Stomach smooth muscle (tissue), 2 donors: ENCODE data around the gene ZSCAN10.
A peak's percentile ranks its signal among the peaks of the same experiment; 100 is the strongest.
"Not testable (repeated sequence)": the region's sequence is repeated elsewhere in the genome, so short reads cannot be mapped to it uniquely, and the experiment has no call there.

Source experiments
- H3K27ac ChIP-seq: one replicate; pipeline ENCODE4 v1.7.0; 2013; ENCODE audit warnings: mild to moderate bottlenecking, low read length, inconsistent platforms
- H3K27me3 ChIP-seq, 2 donors: one replicate each; pipeline ENCODE4 v1.7.0; 2013; ENCODE audit warnings: low read length in 2 of 2; ENCODE audit not compliant: insufficient read depth in 2 of 2, control insufficient read depth in 1 of 2
- H3K36me3 ChIP-seq, 2 donors: one replicate each; pipeline ENCODE4 v1.7.0; 2013; ENCODE audit warnings: low read length in 2 of 2; ENCODE audit not compliant: control insufficient read depth in 2 of 2, insufficient read depth in 2 of 2
- H3K4me1 ChIP-seq: one replicate; pipeline ENCODE4 v1.7.0; 2013; ENCODE audit warnings: low read length; ENCODE audit not compliant: control insufficient read depth, insufficient read depth
- H3K4me3 ChIP-seq, 2 donors: one replicate each; pipeline ENCODE4 v1.7.0; 2013; ENCODE audit warnings: low read length in 2 of 2
- H3K9ac ChIP-seq, 2 donors: one replicate each; pipeline ENCODE4 v1.7.0; 2013; ENCODE audit warnings: low read length in 2 of 2, mild to moderate bottlenecking in 1 of 2
- H3K9me3 ChIP-seq, 2 donors: one replicate each; pipeline ENCODE4 v1.7.0; 2013; ENCODE audit warnings: low read length in 2 of 2; ENCODE audit not compliant: control insufficient read depth in 2 of 2
- donor health status: healthy.
- donor health status: Pancreatic carcinoma.

ZSCAN10 gene

GRCh38 chr16:3089717-3090592, 9.1 kb downstream of the ZSCAN10 start:
- Histone ChIP-seq H3K27ac (no peak overlapping the region), H3K9me3 (no peaks in the 10 kb centered on the region), H3K4me3 (no peak overlapping the region), H3K9ac (no peak overlapping the region), H3K27me3 (peaks cover 8 to 10% of the 10 kb centered on the region in 2 donors), H3K4me1 (peaks cover 3% of the 10 kb centered on the region), H3K36me3 (no peaks in the 10 kb centered on the region)

- Histone ChIP-seq H3K9me3 (no peaks in the 10 kb centered on the region), H3K4me1 (peaks cover 3% of the 10 kb centered on the region), H3K36me3 (no peaks in the 10 kb centered on the region), H3K27me3 (peaks cover 6 to 10% of the 10 kb centered on the region in 2 donors), H3K4me3 (no peak overlapping the region), H3K27ac (no peak overlapping the region), H3K9ac (no peak overlapping the region)
These were observed 10.0 kb downstream of the ZSCAN10 start for GRCh38 chr16:3088925-3089716.

- Histone ChIP-seq H3K27me3 (peaks cover 6 to 10% of the 10 kb centered on the region in 2 donors), H3K9ac (no peak overlapping the region), H3K27ac (no peak overlapping the region), H3K9me3 (no peaks in the 10 kb centered on the region), H3K4me3 (no peak overlapping the region), H3K36me3 (no peaks in the 10 kb centered on the region), H3K4me1 (peaks cover 3% of the 10 kb centered on the region)
These were observed 10.6 kb downstream of the ZSCAN10 start for GRCh38 chr16:3088450-3088849.

GRCh38 chr16:3087243-3088235, 11.6 kb downstream of the ZSCAN10 start:
- Histone ChIP-seq H3K4me3 (peak overlapping the region in 1 of 2 donors; percentile 29), H3K27me3 (peaks cover 3 to 6% of the 10 kb centered on the region in 2 donors), H3K4me1 (peaks cover 3% of the 10 kb centered on the region), H3K9ac (no peak overlapping the region), H3K9me3 (no peaks in the 10 kb centered on the region), H3K36me3 (no peaks in the 10 kb centered on the region), H3K27ac (no peak overlapping the region)

GRCh38 chr16:3086596-3087242, 12.4 kb downstream of the ZSCAN10 start:
- H3K4me3 ChIP-seq, result peak overlapping the region in 1 of 2 donors; percentile 29
- peaks cover 3% of the 10 kb centered on the region for H3K4me1 ChIP-seq
- no peaks in the 10 kb centered on the region for H3K9me3 ChIP-seq
- no peak overlapping the region for H3K9ac ChIP-seq
- peaks cover 0 to 1% of the 10 kb centered on the region in 2 donors for H3K27me3 ChIP-seq
- H3K36me3 ChIP-seq, result no peaks in the 10 kb centered on the region
- no peak overlapping the region for H3K27ac ChIP-seq

- Histone ChIP-seq H3K27ac (no peak overlapping the region), H3K4me1 (peaks cover 3% of the 10 kb centered on the region), H3K36me3 (no peaks in the 10 kb centered on the region), H3K27me3 (no peaks in the 10 kb centered on the region), H3K4me3 (peak overlapping the region in 1 of 2 donors; percentile 29), H3K9ac (no peak overlapping the region), H3K9me3 (no peaks in the 10 kb centered on the region)
These were observed 13.1 kb downstream of the ZSCAN10 start for GRCh38 chr16:3085868-3086595.

- Histone ChIP-seq H3K9me3 (no peaks in the 10 kb centered on the region), H3K27ac (no peak overlapping the region), H3K4me3 (no peak overlapping the region), H3K27me3 (no peaks in the 10 kb centered on the region), H3K36me3 (no peaks in the 10 kb centered on the region), H3K4me1 (peaks cover 3% of the 10 kb centered on the region), H3K9ac (no peak overlapping the region)
These were observed 14.0 kb downstream of the ZSCAN10 start for GRCh38 chr16:3084969-3085670.

GRCh38 chr16:3084491-3084890, 14.6 kb downstream of the ZSCAN10 start:
- no peaks in the 10 kb centered on the region for H3K27me3 ChIP-seq
- H3K4me3 ChIP-seq, result no peak overlapping the region
- no peaks in the 10 kb centered on the region for H3K36me3 ChIP-seq
- no peak overlapping the region for H3K9ac ChIP-seq
- H3K9me3 ChIP-seq, result no peaks in the 10 kb centered on the region
- peaks cover 3% of the 10 kb centered on the region for H3K4me1 ChIP-seq
- no peak overlapping the region for H3K27ac ChIP-seq

- H3K36me3 ChIP-seq, H3K4me1 ChIP-seq, H3K27ac ChIP-seq, H3K4me3 ChIP-seq, H3K27me3 ChIP-seq, H3K9ac ChIP-seq, H3K9me3 ChIP-seq: not testable (repeated sequence)
These were observed 15.7 kb downstream of the ZSCAN10 start for GRCh38 chr16:3083408-3083807.
